Right forelimb (tissue), 1 donor: ENCODE data around the gene LEFTY1.
"Not testable (repeated sequence)": the region's sequence is repeated elsewhere in the genome, so short reads cannot be mapped to it uniquely, and the experiment has no call there.

Source experiments
- DNase-seq: peaks from one replicate; pipeline ENCODE4 v3.0.0-alpha.2; 2018

Gene LEFTY1

GRCh38 chr1:225887554-225888288, 1.2 kb downstream of the LEFTY1 start:
- DNase-seq: not testable (repeated sequence)

- DNase-seq: no peak
Observed at GRCh38 chr1:225887030-225887314, 2.0 kb downstream of the LEFTY1 start.

GRCh38 chr1:225886159-225887029, 2.6 kb downstream of the LEFTY1 start:
- DNase-seq: no peak

- DNase-seq: no peak
Observed at GRCh38 chr1:225885336-225885735, 3.6 kb downstream of the LEFTY1 start.

- no peak for DNase-seq
Observed at GRCh38 chr1:225883616-225884265, 5.2 kb downstream of the LEFTY1 start.

GRCh38 chr1:225882694-225883615, 6.0 kb downstream of the LEFTY1 start:
- peak; percentile 82 for DNase-seq

- peak; percentile 94 for DNase-seq
Observed at GRCh38 chr1:225881959-225882693, 6.8 kb downstream of the LEFTY1 start, which contains the start of gene TMEM63A. Gene TMEM63A (minus strand): TSS chr1:225882380. CDS start chr1:225877580, 4,800 bp downstream.

GRCh38 chr1:225881081-225881958, 7.6 kb downstream of the LEFTY1 start:
- DNase-seq: peak; percentile 49

- DNase-seq: peak; percentile 44
Observed at GRCh38 chr1:225880636-225881035, 8.3 kb downstream of the LEFTY1 start.

GRCh38 chr1:225880222-225880588, 8.7 kb downstream of the LEFTY1 start:
- peak; percentile 45 for DNase-seq

- peak; percentile 37 for DNase-seq
Observed at GRCh38 chr1:225879521-225880221, 9.3 kb downstream of the LEFTY1 start.

- DNase-seq: no peak
Observed at GRCh38 chr1:225878282-225878681, 10.7 kb downstream of the LEFTY1 start.

- DNase-seq: peak; percentile 61
Observed at GRCh38 chr1:225877580-225877979, 11.4 kb downstream of the LEFTY1 start.

- no peak for DNase-seq
Observed at GRCh38 chr1:225876900-225877510, 11.9 kb downstream of the LEFTY1 start.

- no peak for DNase-seq
Observed at GRCh38 chr1:225875044-225875815, 13.7 kb downstream of the LEFTY1 start.

- no peak for DNase-seq
Observed at GRCh38 chr1:225874431-225874830, 14.5 kb downstream of the LEFTY1 start.

GRCh38 chr1:225873281-225873850, 15.6 kb downstream of the LEFTY1 start:
- DNase-seq: no peak

- DNase-seq: no peak
Observed at GRCh38 chr1:225872075-225872430, 16.9 kb downstream of the LEFTY1 start.
